Duodenal mucosa (tissue), 2 donors: ENCODE results near the gene SLC16A3.

Experiments
- H3K27ac ChIP-seq: one replicate; pipeline ENCODE4 v1.7.0; 2013; ENCODE audit warnings: low read depth, low read length
- H3K27me3 ChIP-seq, 2 donors: one replicate each; pipeline ENCODE4 v1.7.0; 2013; ENCODE audit warnings: low read length in 2 of 2, control low read depth in 1 of 2; ENCODE audit not compliant: insufficient read depth in 2 of 2, control insufficient read depth in 1 of 2
- H3K36me3 ChIP-seq, 2 donors: one replicate each; pipeline ENCODE4 v1.7.0; 2013; ENCODE audit warnings: low read length in 2 of 2, control low read depth in 1 of 2; ENCODE audit not compliant: insufficient read depth in 2 of 2, control insufficient read depth in 1 of 2
- H3K4me1 ChIP-seq, 2 donors: one replicate each; pipeline ENCODE4 v1.7.0; 2013; ENCODE audit warnings: low read length in 2 of 2, control low read depth in 1 of 2; ENCODE audit not compliant: insufficient read depth in 2 of 2, control insufficient read depth in 1 of 2
- H3K4me3 ChIP-seq, 2 donors: one replicate each; pipeline ENCODE4 v1.7.0; 2013; ENCODE audit warnings: low read length in 2 of 2, low read depth in 1 of 2
- H3K9ac ChIP-seq, 2 donors: one replicate each; pipeline ENCODE4 v1.7.0; 2013; ENCODE audit warnings: low read length in 2 of 2, low read depth in 1 of 2
- H3K9me3 ChIP-seq, 2 donors: one replicate each; pipeline ENCODE4 v1.7.0; 2013; ENCODE audit warnings: low read length in 2 of 2, control low read depth in 1 of 2; ENCODE audit not compliant: control insufficient read depth in 1 of 2

SLC16A3 gene

DNA sequence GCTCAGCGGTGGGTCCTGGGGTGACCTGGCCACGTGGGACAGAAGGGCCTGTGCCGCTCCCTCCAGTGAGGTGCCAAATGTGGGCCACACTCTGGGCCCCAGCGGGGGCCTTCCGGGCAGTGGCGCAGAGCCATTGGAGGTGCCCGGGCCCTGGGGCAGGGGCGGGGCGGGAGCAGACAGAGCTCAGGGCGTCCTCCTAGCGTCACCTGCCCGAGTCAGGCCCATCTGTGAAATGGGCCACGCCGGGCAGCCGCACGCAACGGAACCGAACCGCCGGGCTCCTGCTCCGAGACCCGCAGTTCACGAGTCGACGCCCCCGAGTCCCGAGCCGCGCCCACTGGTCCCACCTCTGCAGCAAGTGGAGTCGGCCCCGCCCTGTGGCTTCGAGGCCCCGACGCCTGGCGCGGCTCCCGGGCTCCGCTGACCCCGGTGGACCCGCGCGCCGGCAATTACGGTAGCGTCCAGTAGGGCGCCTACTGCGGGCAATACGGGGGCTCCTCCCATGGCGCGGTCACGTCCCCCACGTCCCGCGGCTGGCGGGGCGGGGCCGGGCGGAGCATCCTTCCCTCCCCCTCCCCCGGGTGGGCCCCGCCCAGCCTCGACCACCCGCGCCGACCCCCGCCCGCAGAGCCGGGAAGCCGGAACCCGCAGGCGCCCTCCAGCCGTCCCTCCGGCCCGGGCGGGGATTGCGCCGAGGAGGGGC lies 1.9 kb downstream of the SLC16A3 start:
- Histone ChIP-seq H3K27me3 (no peaks in the 10 kb centered on the region), H3K4me1 (peaks cover 20 to 41% of the 10 kb centered on the region in 2 donors), H3K27ac (peak overlapping the region; percentile 75), H3K4me3 (peak overlapping the region; percentile 65 to 70), H3K9ac (peak overlapping the region; percentile 57 to 75), H3K9me3 (no peaks in the 10 kb centered on the region), H3K36me3 (no peaks in the 10 kb centered on the region)

DNA sequence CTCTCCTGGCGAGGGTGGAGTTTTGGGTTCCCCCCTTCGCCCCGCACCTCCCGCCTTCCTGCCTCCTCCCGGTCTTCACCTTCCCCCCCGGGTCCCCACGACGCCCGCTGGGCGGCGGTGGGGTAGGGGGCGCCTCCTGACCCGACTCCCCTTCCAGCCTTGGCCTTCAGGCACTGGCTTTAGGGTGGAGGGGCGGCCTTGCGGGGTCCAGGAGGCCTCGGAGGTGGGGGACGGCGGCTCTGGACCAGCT lies 2.4 kb downstream of the SLC16A3 start:
- Histone ChIP-seq H3K9ac (peak overlapping the region; percentile 57 to 75), H3K4me3 (peak overlapping the region; percentile 64 to 70), H3K36me3 (no peaks in the 10 kb centered on the region), H3K9me3 (no peaks in the 10 kb centered on the region), H3K27me3 (no peaks in the 10 kb centered on the region), H3K4me1 (peaks cover 25 to 45% of the 10 kb centered on the region in 2 donors), H3K27ac (peak overlapping the region; percentile 75)

GRCh38 chr17:82231562-82232321 lies 2.9 kb downstream of the SLC16A3 start:
- H3K9ac ChIP-seq: peak overlapping the region; percentile 57 to 75
- H3K27ac ChIP-seq: peak overlapping the region; percentile 75
- peak overlapping the region; percentile 64 to 70 for H3K4me3 ChIP-seq
- no peaks in the 10 kb centered on the region for H3K36me3 ChIP-seq
- no peaks in the 10 kb centered on the region for H3K9me3 ChIP-seq
- peaks cover 30 to 51% of the 10 kb centered on the region in 2 donors for H3K4me1 ChIP-seq
- no peaks in the 10 kb centered on the region for H3K27me3 ChIP-seq

DNA sequence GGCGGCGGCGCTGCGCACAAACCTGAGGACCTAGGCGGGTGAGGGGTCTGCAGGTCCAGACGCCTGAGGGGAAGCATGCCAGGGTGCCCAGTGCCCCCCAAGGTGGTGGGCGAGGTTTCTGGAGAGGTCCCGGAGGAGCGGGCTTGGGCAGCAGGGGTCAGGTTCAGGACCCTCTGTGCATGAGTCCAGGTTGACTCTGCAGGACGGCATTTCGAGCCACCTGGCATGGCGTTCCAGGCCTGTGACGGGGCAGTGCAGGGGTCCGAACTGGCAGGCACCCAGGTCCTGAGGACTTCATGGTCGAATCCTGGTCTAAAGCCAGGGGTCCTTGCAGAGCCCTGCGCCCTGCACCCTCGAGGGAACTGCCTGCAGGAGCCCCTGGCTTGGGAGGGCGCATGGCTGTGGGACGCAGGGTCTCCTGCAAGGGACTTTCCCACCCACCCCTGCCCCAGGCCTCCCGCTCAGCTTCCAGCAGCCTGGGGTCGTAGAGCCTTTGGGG lies 3.5 kb downstream of the SLC16A3 start:
- Histone ChIP-seq H3K4me1 (peaks cover 30 to 52% of the 10 kb centered on the region in 2 donors), H3K9me3 (no peaks in the 10 kb centered on the region), H3K27ac (peak overlapping the region; percentile 75), H3K27me3 (no peaks in the 10 kb centered on the region), H3K4me3 (peak overlapping the region in 1 of 2 donors; percentile 70), H3K9ac (peak overlapping the region; percentile 57 to 75), H3K36me3 (peaks cover 0 to 1% of the 10 kb centered on the region in 2 donors)

GRCh38 chr17:82232876-82233785 lies 4.3 kb downstream of the SLC16A3 start:
- Histone ChIP-seq H3K27me3 (no peaks in the 10 kb centered on the region), H3K36me3 (peaks cover 0 to 7% of the 10 kb centered on the region in 2 donors), H3K4me1 (peaks cover 32 to 55% of the 10 kb centered on the region in 2 donors), H3K9me3 (no peaks in the 10 kb centered on the region), H3K27ac (peak overlapping the region; percentile 10), H3K4me3 (no peak overlapping the region), H3K9ac (no peak overlapping the region)

DNA sequence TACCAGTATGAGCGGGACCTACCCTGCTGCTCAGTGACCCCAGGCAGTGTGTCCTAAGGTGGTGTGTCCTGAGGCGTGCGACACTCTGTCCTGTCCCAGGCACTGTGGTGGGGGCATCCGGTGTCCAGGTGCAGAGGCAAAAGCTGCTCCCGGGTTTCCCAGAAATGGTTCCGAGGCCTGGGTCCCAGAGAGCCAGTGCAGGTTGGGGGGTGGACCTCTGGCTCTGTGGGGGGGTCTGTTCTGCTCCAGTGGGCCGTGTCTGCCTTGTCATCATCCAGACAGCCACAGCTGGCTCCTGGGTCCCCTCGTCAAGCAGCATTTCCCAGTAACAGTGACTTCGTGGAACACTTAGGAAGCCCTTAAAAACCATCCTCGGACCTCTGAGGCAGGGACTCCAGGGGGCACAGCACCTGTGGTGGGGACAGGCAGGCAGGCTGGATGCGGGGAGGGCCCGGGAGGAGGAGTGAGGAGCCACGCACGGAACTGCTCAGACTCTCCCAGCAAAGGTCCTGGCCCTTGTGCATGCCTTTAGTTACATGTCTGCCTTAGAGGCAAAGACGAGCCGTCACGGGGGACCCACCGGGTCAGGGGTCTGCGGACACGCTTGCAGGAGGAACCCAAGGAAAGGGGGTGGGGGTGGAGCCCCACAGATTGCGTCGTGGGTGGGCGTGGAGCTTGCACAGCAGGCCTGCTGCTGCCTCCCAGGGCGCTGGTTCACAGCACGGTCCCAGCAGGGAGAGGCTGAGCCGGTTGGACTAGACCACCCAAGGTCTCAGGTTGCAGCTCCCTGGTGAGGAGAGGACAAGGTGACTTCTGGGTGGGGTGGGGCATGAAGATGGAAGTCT lies 5.6 kb downstream of the SLC16A3 start:
- Histone ChIP-seq H3K27ac (no peak overlapping the region), H3K4me1 (peaks cover 43 to 65% of the 10 kb centered on the region in 2 donors), H3K36me3 (peaks cover 0 to 13% of the 10 kb centered on the region in 2 donors), H3K4me3 (no peak overlapping the region), H3K9ac (no peak overlapping the region), H3K27me3 (no peaks in the 10 kb centered on the region), H3K9me3 (no peaks in the 10 kb centered on the region)

GRCh38 chr17:82235056-82235774 lies 6.4 kb downstream of the SLC16A3 start:
- Histone ChIP-seq H3K9me3 (no peaks in the 10 kb centered on the region), H3K27me3 (no peaks in the 10 kb centered on the region), H3K9ac (peak overlapping the region in 1 of 2 donors; percentile 18), H3K27ac (no peak overlapping the region), H3K4me3 (no peak overlapping the region), H3K4me1 (peaks cover 40 to 65% of the 10 kb centered on the region in 2 donors), H3K36me3 (peaks cover 0 to 19% of the 10 kb centered on the region in 2 donors)

GRCh38 chr17:82235775-82236141 lies 6.9 kb downstream of the SLC16A3 start:
- Histone ChIP-seq H3K4me1 (peaks cover 41 to 64% of the 10 kb centered on the region in 2 donors), H3K27ac (no peak overlapping the region), H3K27me3 (no peaks in the 10 kb centered on the region), H3K36me3 (peaks cover 0 to 19% of the 10 kb centered on the region in 2 donors), H3K9me3 (no peaks in the 10 kb centered on the region), H3K9ac (peak overlapping the region in 1 of 2 donors; percentile 18), H3K4me3 (no peak overlapping the region)
